Activated CD8-positive, alpha-beta memory T cell treated with anti-CD3 and anti-CD28 coated beads, Interleukin-2, amount 10 ng/mL, durations not matched to agents 7 days and 5 days (primary cell): ENCODE results near the gene PEX7. TPM values are rescaled to one million over a fixed set of nuclear protein-coding genes. Genes with fewer than 3 reads are reported as not detected.
A peak's percentile ranks its signal among the peaks of the same experiment; 100 is the strongest.
"Not testable (repeated sequence)": the region's sequence is repeated elsewhere in the genome, so short reads cannot be mapped to it uniquely, and the experiment has no call there.

Experiments
- ATAC-seq: fragments of 150-1000 bp; cut with Tn5 transposase; one replicate; pipeline ENCODE4 v1.10.0; 2021; ENCODE audit warnings: moderate library complexity
- CTCF ChIA-PET: fragments of 350-600 bp; sonication (Branson Sonifier 250); formaldehyde crosslinking; loops from one replicate; lab custom pipeline; 2021; ENCODE audit warnings: antibody characterized with exemption; lab: Charles Lee
- DNase-seq: peaks from one replicate; pipeline ENCODE4 v3.0.0-alpha.2; 2020
- H3K27ac Mint-ChIP-seq: one replicate; pipeline ENCODE4 v1.8.0; 2021; ENCODE audit warnings: mild to moderate bottlenecking, mixed read lengths
- H3K27me3 Mint-ChIP-seq: one replicate; pipeline ENCODE4 v1.8.0; 2021; ENCODE audit warnings: mixed read lengths
- H3K36me3 Mint-ChIP-seq: one replicate; pipeline ENCODE4 v1.8.0; 2021; ENCODE audit warnings: mild to moderate bottlenecking, mixed read lengths
- H3K4me1 Mint-ChIP-seq: one replicate; pipeline ENCODE4 v1.8.0; 2021; ENCODE audit warnings: mixed read lengths
- H3K4me3 Mint-ChIP-seq: one replicate; pipeline ENCODE4 v1.8.0; 2021; ENCODE audit warnings: mild to moderate bottlenecking, moderate library complexity, mixed read lengths
- H3K9me3 Mint-ChIP-seq: one replicate; pipeline ENCODE4 v1.8.0; 2022; ENCODE audit warnings: low read depth, mixed read lengths
- total RNA-seq, 2 experiments: library from RNA; stranded (reverse); gene quantifications; one replicate each; pipeline ENCODE4 v1.2.3, GENCODE V29; 2021

PEX7 gene
- total RNA-seq, 2 experiments from 2014 or later = 3.5 TPM

DNA sequence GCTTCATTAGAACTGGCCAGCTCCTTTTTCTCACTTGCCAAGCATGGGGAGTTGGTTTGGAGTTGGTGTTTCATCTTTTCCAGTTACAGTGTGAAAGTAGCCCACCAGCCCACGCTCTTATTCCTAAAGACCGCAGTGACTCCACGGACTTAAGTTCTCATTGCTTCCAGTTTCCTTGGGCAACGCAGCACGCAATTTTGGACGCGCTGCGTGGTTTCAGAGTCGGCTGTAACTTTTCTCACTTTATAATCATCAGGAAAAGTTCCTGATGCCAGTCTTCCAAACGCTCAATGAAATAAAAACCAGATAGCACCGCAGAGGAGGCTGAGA is 381 bp upstream of the PEX7 start:
- Mint-ChIP-seq H3K9me3 (no peaks in the 10 kb centered on the region), H3K4me1 (peaks cover 18% of the 10 kb centered on the region), H3K36me3 (peaks cover 18% of the 10 kb centered on the region), H3K27me3 (peaks cover 3% of the 10 kb centered on the region), H3K4me3 (peak overlapping the region; percentile 97), H3K27ac (peak overlapping the region; percentile 98)
- peak; percentile 1 for ATAC-seq
- no peak for DNase-seq
- CTCF ChIA-PET = interaction anchor here (0.7 to 2.7 kb wide), 3 partner anchors 28 to 177 kb away, joined by 3 to 17 read pairs (median 16); partner anchors contain the start of gene MAP3K5

GRCh38 chr6:136823128-136823660 is 802 bp downstream of the PEX7 start:
- peaks cover 24% of the 10 kb centered on the region for H3K36me3 Mint-ChIP-seq
- peak overlapping the region; percentile 78 for H3K27ac Mint-ChIP-seq
- no peak for DNase-seq
- H3K4me3 Mint-ChIP-seq = peak overlapping the region; percentile 97
- H3K27me3 Mint-ChIP-seq = no peaks in the 10 kb centered on the region
- H3K9me3 Mint-ChIP-seq = no peaks in the 10 kb centered on the region
- ATAC-seq = no peak
- H3K4me1 Mint-ChIP-seq = peaks cover 18% of the 10 kb centered on the region
- CTCF ChIA-PET = interaction anchor here (2.6 to 2.7 kb wide), 2 partner anchors 31 to 178 kb away, joined by 16 to 17 read pairs; partner anchors contain the start of gene MAP3K5

- Mint-ChIP-seq H3K27ac (no peak overlapping the region), H3K9me3 (peaks cover 6% of the 10 kb centered on the region), H3K4me1 (peaks cover 20% of the 10 kb centered on the region), H3K4me3 (no peak overlapping the region), H3K36me3 (peaks cover 48% of the 10 kb centered on the region), H3K27me3 (no peaks in the 10 kb centered on the region)
- no peak for DNase-seq
- CTCF ChIA-PET = no interaction called here
- ATAC-seq = no peak
These were observed 3.8 kb downstream of the PEX7 start for GRCh38 chr6:136826216-136826615.

DNA sequence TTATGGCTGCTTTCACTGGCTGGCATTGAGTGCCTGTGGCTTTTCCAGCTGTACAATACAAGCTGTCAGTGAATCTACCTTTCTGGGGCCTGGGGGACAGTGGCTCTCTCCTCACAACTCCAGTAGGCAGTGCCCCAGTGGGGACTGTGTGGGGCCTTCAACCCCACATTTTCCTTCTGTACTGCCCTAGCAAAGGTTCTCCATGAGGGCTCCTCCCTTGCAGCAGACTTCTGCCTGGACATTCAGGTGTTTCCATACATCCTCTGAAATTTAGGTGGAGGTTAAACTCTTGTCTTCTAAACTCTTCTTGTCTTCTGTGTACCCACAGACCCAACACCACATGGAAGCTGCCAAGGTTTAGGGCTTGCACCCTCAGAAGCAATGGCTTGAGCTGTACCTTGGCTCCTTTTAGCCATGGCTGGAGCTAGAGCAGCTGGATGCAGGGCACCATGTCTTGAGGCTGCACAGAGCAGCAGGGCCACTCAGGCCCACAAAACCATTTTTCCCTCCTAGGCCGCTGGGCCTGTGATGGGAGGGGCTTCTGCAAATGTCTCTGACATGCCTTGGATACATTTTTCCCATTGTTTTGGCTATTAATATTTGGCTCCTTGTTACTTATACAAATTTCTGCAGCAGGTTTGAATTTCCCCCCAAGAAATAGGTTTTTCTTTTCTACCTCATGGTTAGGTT is 9.6 kb downstream of the PEX7 start:
- CTCF ChIA-PET = no interaction called here
- DNase-seq (no peak), ATAC-seq (no peak)
- Mint-ChIP-seq H3K4me3 (no peak overlapping the region), H3K4me1 (peaks cover 2% of the 10 kb centered on the region), H3K27me3 (no peaks in the 10 kb centered on the region), H3K9me3 (peaks cover 20% of the 10 kb centered on the region), H3K36me3 (peaks cover 61% of the 10 kb centered on the region), H3K27ac (no peak overlapping the region)

GRCh38 chr6:136840276-136841001 is 18.0 kb downstream of the PEX7 start:
- Mint-ChIP-seq H3K4me1 (no peaks in the 10 kb centered on the region), H3K4me3 (no peak overlapping the region), H3K9me3 (no peaks in the 10 kb centered on the region), H3K27me3 (no peaks in the 10 kb centered on the region), H3K27ac (no peak overlapping the region), H3K36me3 (peaks cover 3% of the 10 kb centered on the region)
- DNase-seq (no peak), ATAC-seq (no peak)
- CTCF ChIA-PET = no interaction called here

- no peak for DNase-seq
- CTCF ChIA-PET = interaction anchor here (0.6 to 1.5 kb wide), 4 partner anchors 51 to 198 kb away, joined by 3 read pairs; partner anchors contain the start of genes MAP3K5 and SLC35D3
- H3K4me1 Mint-ChIP-seq = no peaks in the 10 kb centered on the region
- no peak for ATAC-seq
- H3K4me3 Mint-ChIP-seq = no peak overlapping the region
- H3K27ac Mint-ChIP-seq = no peak overlapping the region
- no peaks in the 10 kb centered on the region for H3K9me3 Mint-ChIP-seq
- no peaks in the 10 kb centered on the region for H3K27me3 Mint-ChIP-seq
- H3K36me3 Mint-ChIP-seq = peaks cover 12% of the 10 kb centered on the region
These were observed 20.8 kb downstream of the PEX7 start for GRCh38 chr6:136843210-136843609.

DNA sequence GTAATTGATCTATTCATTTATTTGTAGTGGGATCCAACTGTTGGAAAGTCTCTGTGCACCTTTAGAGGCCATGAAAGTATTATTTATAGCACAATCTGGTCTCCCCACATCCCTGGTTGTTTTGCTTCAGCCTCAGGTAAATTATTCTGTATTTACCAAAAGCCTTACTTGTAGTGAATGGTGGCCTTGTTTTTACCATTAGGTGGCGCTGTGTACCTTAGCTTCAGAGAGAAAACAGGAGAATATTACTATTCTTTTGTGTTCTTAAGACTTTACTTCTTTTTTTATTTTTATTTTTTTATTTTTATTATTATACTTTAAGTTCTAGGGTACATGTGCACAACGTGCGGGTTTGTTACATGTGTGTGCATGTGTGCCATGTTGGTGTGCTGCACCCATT is 23.7 kb downstream of the PEX7 start:
- H3K9me3 Mint-ChIP-seq = no peaks in the 10 kb centered on the region
- DNase-seq = peak; percentile 55
- H3K4me1 Mint-ChIP-seq = no peaks in the 10 kb centered on the region
- no peaks in the 10 kb centered on the region for H3K27me3 Mint-ChIP-seq
- H3K27ac Mint-ChIP-seq = no peak overlapping the region
- no peak for ATAC-seq
- peaks cover 25% of the 10 kb centered on the region for H3K36me3 Mint-ChIP-seq
- no peak overlapping the region for H3K4me3 Mint-ChIP-seq
- CTCF ChIA-PET = interaction anchor here (0.8 to 1.5 kb wide), 6 partner anchors 8 to 743 kb away, joined by 3 to 5 read pairs (median 4); partner anchors contain the start of gene SLC35D3

DNA sequence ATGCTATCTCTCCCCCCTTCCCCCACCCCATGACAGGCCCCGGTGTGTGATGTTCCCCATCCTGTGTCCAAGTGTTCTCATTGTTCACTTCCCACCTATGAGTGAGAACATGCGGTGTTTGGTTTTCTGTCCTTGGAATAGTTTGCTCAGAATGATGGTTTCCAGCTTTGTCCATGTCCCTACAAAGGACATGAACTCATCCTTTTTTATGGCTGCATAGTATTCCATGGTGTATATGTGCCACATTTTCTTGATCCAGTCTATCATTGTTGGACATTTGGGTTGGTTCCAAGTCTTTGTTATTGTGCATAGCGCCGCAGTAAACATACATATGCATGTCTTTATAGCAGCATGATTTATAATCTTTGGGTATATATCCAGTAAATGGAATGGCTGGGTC is 24.1 kb downstream of the PEX7 start:
- not testable (repeated sequence) for DNase-seq, H3K27me3 Mint-ChIP-seq, H3K4me1 Mint-ChIP-seq, ATAC-seq, H3K9me3 Mint-ChIP-seq, H3K4me3 Mint-ChIP-seq, H3K27ac Mint-ChIP-seq
- CTCF ChIA-PET = interaction anchor here (1.0 to 1.5 kb wide), 4 partner anchors 9 to 468 kb away, joined by 3 to 5 read pairs (median 4); partner anchors contain the start of gene SLC35D3
- H3K36me3 Mint-ChIP-seq = peaks cover 25% of the 10 kb centered on the region

GRCh38 chr6:136849979-136850563 is 27.7 kb downstream of the PEX7 start:
- H3K4me1 Mint-ChIP-seq, H3K4me3 Mint-ChIP-seq, H3K27ac Mint-ChIP-seq, H3K9me3 Mint-ChIP-seq, DNase-seq, CTCF ChIA-PET, ATAC-seq, H3K27me3 Mint-ChIP-seq: not testable (repeated sequence)
- peaks cover 27% of the 10 kb centered on the region for H3K36me3 Mint-ChIP-seq

- DNase-seq (no peak), ATAC-seq (no peak)
- Mint-ChIP-seq H3K4me3 (no peak overlapping the region), H3K27ac (no peak overlapping the region), H3K27me3 (no peaks in the 10 kb centered on the region), H3K4me1 (no peaks in the 10 kb centered on the region), H3K36me3 (peaks cover 1% of the 10 kb centered on the region), H3K9me3 (no peaks in the 10 kb centered on the region)
- CTCF ChIA-PET = no interaction called here
These were observed 37.0 kb downstream of the PEX7 start for GRCh38 chr6:136859430-136859829.

DNA sequence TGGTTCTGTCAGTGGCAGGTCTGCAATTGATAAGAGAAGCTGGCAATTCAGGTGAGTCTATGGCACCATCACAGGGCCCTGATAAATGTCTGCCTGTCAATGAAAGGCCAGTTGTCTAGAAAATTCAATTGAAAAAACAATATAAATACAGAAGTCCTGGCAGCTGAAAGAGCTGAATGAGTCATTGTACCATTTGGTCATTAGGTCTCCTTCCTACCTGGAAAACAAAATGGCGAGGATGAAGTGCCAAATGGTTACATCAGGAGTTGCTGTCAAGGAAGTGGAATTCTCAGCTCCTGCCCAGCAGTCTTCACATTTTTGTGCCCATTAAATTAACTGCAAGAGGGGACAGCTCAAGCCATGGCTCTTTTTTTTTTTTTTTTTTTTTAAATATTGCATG is 37.7 kb downstream of the PEX7 start:
- ATAC-seq (no peak), DNase-seq (no peak)
- H3K4me1 Mint-ChIP-seq = no peaks in the 10 kb centered on the region
- H3K9me3 Mint-ChIP-seq = no peaks in the 10 kb centered on the region
- peaks cover 1% of the 10 kb centered on the region for H3K36me3 Mint-ChIP-seq
- CTCF ChIA-PET = no interaction called here
- no peak overlapping the region for H3K27ac Mint-ChIP-seq
- H3K4me3 Mint-ChIP-seq = no peak overlapping the region
- H3K27me3 Mint-ChIP-seq = no peaks in the 10 kb centered on the region

DNA sequence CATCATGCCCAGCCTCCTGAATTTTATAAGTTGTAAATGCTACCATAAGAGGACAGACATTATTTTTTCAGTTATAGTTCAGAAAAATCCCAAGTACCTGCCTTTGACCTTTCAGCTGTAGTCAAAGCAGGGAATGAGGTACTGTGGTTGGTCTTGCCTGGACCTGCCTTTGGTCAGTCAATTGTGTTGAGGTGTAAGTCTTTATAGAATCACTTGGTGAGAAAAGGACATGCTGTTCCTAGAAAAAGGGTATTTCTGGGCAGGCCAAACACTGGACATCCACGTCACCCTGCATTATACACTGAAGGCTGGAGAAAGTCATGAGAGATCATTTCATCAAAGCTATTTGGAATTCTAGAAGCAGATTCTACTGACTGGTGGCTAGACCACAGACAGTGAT is 40.3 kb downstream of the PEX7 start:
- CTCF ChIA-PET = no interaction called here
- Mint-ChIP-seq H3K36me3 (no peaks in the 10 kb centered on the region), H3K27ac (no peak overlapping the region), H3K4me3 (no peak overlapping the region), H3K27me3 (no peaks in the 10 kb centered on the region), H3K9me3 (no peaks in the 10 kb centered on the region), H3K4me1 (no peaks in the 10 kb centered on the region)
- ATAC-seq (no peak), DNase-seq (no peak)

GRCh38 chr6:136863752-136864151 is 41.4 kb downstream of the PEX7 start:
- Mint-ChIP-seq H3K27me3 (no peaks in the 10 kb centered on the region), H3K27ac (no peak overlapping the region), H3K9me3 (no peaks in the 10 kb centered on the region), H3K4me1 (no peaks in the 10 kb centered on the region), H3K4me3 (no peak overlapping the region), H3K36me3 (peaks cover 2% of the 10 kb centered on the region)
- DNase-seq (no peak), ATAC-seq (no peak)
- CTCF ChIA-PET = no interaction called here
